WI38 (cell line): ENCODE results near the gene CDC42EP1.
"Not testable (repeated sequence)": the region's sequence is repeated elsewhere in the genome, so short reads cannot be mapped to it uniquely, and the experiment has no call there.

Experiments used
- H3K4me3 ChIP-seq: 2 replicates; pipeline ENCODE4 v1.5.1; 2011; ENCODE audit warnings: low read depth, mild to moderate bottlenecking, control low read depth, low read length
- CTCF ChIP-seq: IDR thresholded peaks from 2 replicates; pipeline ENCODE4 v1.5.1; 2012; ENCODE audit warnings: low read depth, mild to moderate bottlenecking, control low read depth, low read length

Gene CDC42EP1

GRCh38 chr22:37575490-37576003 is 15.3 kb downstream of the CDC42EP1 start:
- no peak for TF ChIP-seq CTCF
- H3K4me3 ChIP-seq: no peak overlapping the region

- H3K4me3 ChIP-seq: no peak overlapping the region
- no peak for TF ChIP-seq CTCF
Observed at GRCh38 chr22:37578002-37578401, 17.7 kb downstream of the CDC42EP1 start.

GRCh38 chr22:37581504-37581903 is 21.2 kb downstream of the CDC42EP1 start:
- H3K4me3 ChIP-seq: no peak overlapping the region
- TF ChIP-seq CTCF: no peak

- H3K4me3 ChIP-seq: no peak overlapping the region
- no peak for TF ChIP-seq CTCF
Observed at GRCh38 chr22:37582526-37582925, 22.2 kb downstream of the CDC42EP1 start.

GRCh38 chr22:37588546-37589215 is 28.4 kb downstream of the CDC42EP1 start:
- H3K4me3 ChIP-seq: no peak overlapping the region
- no peak for TF ChIP-seq CTCF

- no peak overlapping the region for H3K4me3 ChIP-seq
- TF ChIP-seq CTCF: no peak
Observed at GRCh38 chr22:37589636-37590035, 29.4 kb downstream of the CDC42EP1 start.

GRCh38 chr22:37591081-37591480 is 30.8 kb downstream of the CDC42EP1 start:
- not testable (repeated sequence) for H3K4me3 ChIP-seq
